IPS-11a (cell line): ENCODE measurements around the gene SCGB1D4.
"Not testable (repeated sequence)": the region's sequence is repeated elsewhere in the genome, so short reads cannot be mapped to it uniquely, and the experiment has no call there.

Source experiments
- H3K4me3 ChIP-seq: one replicate; pipeline ENCODE4 v1.5.1; 2013; ENCODE audit warnings: low read depth, low read length, control low read depth

The SCGB1D4 gene, protein sequence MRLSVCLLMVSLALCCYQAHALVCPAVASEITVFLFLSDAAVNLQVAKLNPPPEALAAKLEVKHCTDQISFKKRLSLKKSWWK

DNA sequence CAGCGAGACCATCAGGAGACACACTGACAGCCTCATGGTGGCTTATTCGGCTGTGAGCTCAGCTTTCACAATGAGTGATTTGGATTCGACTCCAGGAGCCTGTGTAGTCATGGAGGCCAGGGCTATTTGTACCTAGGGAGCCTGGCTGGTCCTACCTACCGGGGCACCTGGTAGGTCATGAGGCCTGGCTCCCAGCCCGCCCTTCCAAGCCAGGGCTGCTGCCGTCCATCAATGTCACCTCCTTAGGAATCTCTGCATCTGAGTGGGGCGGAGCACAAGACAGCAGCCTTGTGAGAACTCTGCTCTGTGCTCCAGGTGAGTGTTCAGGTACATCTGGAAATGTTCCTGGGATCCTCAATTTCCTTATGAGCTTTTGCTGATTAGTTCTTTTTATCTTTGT lies at the start of gene SCGB1D4:
TSS of gene SCGB1D4 (minus strand) at position 101 of the 400 bp plus-strand sequence. CDS start at position 36, 65 bp downstream.
- H3K4me3 ChIP-seq = no peak within 1 kb of the TSS

DNA sequence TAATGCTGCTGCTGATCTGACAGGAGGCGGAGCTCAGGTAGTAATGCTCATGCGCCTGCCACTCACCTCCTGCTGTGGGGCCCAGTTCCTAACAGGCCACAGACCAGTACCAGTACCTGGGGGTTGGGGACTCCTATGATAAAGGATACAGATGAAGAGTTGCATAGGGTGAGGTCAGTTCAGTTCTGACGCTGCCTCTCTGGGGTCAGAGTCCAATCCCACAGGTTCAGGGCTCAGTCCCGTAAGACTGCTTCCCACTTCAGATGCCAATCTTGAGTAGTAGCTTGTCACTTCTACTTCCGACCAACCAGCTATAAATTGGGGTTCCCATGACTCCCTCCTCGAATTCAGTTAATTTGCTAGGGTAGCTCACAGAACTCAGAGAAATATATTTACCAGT lies 47.0 kb upstream of the SCGB1D4 start:
- H3K4me3 ChIP-seq = no peak overlapping the region

DNA sequence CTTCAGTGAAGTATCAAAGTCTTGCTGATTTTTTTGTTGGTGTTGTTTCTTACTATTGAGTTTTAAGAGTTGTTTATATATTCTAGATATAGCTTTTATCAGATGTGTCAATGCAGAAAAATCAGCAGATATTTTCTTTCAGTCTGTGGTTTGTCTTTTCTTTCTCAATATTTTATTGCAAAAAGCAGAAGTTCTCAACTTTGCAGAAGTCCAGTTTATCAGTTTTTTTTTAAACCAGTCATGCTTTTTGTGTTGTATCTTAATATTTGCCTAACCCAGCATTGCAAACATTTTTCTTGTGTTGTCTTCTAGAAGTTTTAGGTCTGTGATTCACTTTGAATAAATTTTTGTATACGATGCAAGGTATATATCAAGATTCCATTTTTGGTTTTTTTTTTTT lies 45.3 kb upstream of the SCGB1D4 start:
- H3K4me3 ChIP-seq = no peak overlapping the region

DNA sequence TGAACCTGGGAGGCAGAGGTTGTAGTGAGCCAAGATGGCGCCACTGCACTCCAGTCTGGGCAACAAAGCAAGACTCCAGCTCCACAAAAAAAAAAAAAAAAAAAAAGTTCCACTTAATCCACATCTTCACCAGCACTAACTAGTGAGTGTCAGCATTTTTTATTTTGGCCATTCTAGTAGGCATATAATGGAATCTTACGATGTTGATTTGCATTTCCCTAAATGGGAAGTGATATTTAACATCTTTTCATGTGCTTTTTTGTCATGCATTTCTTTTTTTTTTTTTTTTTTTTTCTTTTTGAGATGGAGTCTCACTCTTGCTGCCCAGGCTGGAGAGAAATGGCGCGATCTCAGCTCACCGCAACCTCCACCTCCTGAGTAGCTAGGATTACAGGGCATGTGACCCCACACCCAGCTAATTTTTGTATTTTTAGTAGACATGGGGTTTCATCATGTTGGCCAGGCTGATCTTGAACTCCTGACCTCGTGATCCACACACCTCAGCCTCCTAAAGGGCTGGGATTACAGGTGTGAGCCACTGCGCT lies 44.8 kb upstream of the SCGB1D4 start:
- not testable (repeated sequence) for H3K4me3 ChIP-seq

DNA sequence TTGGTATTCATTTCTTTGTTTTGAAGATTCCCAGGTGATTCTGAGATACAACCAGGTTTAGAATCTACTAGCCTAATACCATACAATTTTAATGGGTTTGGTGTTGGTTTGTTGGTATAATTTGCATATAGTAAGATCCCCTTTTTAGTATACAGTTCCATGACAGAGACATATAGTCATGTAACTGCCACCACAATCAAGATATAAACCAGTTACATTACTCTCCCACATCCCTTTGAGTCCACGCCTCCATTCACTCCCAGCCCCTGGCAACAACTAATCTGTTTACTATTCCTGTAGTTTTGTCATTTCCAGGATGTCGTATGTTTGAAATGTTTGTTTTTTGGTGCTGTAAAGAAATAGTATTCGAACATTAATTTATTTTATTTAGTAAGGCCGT lies 42.7 kb upstream of the SCGB1D4 start:
- H3K4me3 ChIP-seq = no peak overlapping the region

DNA sequence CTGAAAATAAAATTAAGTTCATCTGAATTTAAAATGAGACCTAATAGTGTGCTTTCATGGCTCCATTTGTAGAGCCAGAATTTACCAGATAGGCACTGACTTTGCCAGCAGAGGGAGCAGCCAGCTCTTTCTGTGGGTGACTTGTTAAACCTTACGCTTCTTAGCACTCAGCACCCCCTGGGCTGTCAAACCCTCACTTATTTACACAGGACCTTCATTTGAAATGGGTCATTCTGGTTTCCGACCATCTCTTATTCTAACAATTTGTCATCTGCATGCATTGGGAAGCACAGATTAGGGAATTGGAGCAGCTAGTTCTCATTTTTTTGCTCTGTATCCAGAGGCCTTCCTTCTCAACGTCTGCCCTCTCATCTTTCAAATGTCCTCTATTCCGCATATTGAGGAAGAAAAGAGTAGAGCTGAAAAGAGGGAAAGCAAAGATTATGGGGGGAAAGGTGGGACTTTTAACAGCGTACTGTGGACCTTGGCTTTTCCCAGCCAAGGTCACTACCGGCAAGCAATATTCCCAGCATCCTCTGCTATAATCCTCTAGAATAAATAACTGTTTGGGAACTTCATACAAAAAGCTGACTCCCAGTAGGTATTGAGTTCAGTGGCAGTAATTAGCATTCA lies 41.5 kb upstream of the SCGB1D4 start:
- H3K4me3 ChIP-seq = no peak overlapping the region

DNA sequence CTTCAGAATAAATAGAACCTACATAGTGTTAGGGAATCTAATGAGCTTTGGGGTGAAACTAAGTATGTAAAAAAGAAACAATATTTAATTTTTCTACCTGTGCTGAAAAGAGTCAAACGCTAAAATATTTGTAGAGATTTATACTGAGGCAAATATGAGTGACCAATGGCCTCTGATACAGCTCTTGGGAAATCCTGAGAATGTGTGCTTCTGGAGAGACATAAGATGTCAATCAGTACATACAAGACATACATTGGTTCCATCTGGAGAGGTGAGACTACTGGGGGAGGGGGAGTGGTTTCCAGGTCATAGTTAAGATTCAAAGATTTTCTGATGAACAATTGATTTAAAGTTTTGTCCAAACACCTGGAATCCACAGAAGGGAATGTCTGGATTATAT lies 39.3 kb upstream of the SCGB1D4 start:
- peak overlapping the region; percentile 78 for H3K4me3 ChIP-seq

DNA sequence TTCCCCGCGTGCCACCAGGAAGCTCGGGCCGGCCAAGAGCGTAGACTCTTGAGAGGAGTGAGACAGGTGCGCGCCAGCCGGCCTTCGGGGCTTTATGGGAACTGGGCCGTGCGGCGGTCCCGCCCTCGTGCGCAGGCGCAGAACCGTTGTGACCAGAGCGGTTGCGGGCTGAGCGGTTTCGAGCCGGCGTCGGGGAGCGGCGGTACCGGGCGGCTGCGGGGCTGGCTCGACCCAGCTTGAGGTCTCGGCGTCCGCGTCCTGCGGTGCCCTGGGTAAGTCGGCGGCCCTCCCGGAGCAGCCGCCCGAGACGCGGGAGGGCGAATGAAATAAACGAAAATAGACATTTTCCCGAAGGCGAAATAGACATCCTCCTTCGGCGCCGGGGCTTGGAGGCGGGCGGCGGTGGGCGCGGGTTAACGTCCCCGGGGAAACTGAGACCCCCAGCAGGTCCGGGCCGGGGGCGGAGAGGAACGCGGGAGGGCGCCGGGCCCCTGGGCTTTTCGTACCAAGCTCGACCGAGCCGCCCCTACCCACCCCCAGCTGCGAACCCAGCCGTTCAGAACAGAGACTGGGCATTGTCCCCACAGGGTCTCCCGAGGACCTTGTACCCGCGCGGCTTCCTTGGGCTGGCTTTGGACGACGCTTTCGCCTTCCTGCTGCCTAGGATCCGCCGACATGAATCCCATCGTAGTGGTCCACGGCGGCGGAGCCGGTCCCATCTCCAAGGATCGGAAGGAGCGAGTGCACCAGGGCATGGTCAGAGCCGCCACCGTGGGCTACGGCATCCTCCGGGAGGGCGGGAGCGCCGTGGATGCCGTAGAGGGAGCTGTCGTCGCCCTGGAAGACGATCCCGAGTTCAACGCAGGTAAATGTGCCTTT lies 38.7 kb upstream of the SCGB1D4 start, which contains the start of gene ASRGL1:
TSS of gene ASRGL1 (plus strand) at position 146 of the 879 bp plus-strand sequence. CDS start at position 676, 530 bp downstream.
- H3K4me3 ChIP-seq = peak within 1 kb of the TSS; percentile 78

DNA sequence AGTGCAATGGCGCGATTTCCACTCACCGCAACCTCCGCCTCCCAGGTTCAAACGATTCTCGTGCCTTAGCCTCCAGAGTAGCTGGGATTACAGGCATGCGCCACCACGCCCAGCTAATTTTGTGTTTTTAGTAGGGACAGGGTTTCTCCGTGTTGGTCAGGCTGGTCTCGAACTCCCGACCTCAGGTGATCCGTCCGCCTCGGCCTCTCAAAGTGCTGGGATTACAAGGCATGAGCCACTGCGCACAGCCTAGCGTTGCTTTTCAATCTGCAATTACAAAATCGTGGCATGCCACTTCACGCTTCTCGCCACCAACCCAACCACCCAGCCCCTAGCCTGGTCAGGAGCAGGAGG lies 38.1 kb upstream of the SCGB1D4 start:
- H3K4me3 ChIP-seq = peak overlapping the region; percentile 13

DNA sequence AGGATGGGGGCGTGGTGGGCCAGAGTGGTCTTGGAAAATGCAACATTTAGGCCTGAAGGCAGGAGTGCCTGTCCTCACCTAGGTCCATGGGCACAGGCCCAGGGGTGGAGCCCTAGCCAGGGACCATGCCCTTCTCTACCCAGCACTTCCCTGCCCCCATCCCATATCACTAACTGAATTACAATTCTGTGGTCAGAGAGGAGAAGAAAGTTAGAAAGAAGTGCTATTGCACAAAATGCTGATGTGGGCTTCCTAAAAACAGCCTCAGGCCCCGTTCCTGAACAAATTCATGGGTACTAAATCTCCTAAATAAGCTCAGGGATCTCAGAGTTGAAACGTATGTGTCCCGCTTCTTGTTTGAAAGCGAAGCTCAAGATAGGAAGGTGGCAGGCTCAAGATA lies 34.9 kb upstream of the SCGB1D4 start:
- H3K4me3 ChIP-seq = no peak overlapping the region

DNA sequence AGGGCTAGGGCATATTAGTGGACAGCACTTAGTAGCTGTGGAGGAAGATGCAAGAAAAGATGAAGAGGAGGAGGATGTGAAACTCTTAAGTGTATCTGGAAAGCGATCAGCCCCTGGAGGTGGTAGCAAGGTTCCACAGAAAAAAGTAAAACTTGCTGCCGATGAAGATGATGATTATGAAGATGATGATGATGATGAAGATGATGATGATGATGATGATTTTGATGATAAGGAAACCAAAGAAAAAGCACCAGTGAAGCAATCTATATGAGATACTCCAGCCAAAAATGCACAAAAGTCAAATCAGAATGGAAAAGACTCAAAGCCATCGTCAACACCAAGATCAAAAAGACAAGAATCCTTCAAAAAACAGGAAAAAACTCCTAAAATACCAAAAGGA lies 32.4 kb upstream of the SCGB1D4 start:
- not testable (repeated sequence) for H3K4me3 ChIP-seq

DNA sequence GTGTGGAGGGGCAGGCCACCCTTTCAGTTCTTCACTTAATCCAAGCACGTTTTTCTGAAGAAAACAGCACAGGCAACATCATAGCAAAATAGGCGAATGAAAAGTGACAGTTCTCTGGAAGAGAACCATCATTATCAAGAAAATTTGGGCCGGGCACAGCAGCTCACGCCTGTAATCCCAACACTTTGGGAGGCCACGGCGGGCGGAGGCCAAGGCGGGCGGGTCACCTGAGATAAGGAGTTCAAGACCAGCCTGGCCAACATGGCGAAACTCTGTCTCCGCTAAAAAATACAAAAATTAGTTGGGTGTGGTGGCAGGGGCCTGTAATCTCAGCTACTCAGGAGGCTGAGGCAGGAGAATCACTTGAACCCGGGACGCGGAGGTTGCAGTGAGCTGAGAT lies 28.7 kb upstream of the SCGB1D4 start:
- H3K4me3 ChIP-seq = not testable (repeated sequence)

DNA sequence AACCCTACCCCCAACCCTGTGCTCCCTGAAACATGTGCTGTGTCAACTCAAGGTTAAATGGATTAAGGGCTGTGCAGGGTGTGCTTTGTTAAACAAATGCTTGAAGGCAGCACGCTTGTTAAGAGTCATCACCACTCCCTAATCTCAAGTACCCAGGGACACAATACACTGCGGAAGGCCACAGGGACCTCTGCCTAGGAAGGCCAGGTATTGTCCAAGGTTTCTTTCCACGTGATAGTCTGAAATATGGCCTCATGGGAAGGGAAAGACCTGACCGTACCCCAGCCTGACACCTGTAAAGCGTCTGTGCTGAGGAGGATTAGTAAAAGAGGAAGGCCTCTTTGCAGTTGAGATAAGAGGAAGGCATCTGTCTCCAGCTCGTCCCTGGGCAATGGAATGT lies 27.8 kb upstream of the SCGB1D4 start:
- H3K4me3 ChIP-seq = not testable (repeated sequence)

DNA sequence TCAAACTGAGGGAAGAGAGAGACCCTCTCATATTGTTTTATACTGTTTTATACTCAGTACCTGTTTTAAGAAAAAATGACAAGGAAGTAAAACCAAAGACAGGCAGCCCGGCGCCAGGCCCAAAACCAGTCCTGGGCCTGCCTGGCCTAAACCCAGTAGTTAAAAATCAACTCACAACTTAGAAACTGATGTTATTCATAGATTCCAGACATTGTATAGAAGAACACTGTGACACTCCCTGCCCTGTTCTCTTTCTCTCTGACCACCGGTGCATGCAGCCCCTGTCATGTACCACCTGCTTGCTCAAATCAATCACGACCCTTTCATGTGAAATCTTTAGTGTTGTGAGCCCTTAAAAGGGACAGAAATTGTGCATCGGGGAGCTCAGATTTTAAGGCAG lies 26.9 kb upstream of the SCGB1D4 start:
- H3K4me3 ChIP-seq = not testable (repeated sequence)

DNA sequence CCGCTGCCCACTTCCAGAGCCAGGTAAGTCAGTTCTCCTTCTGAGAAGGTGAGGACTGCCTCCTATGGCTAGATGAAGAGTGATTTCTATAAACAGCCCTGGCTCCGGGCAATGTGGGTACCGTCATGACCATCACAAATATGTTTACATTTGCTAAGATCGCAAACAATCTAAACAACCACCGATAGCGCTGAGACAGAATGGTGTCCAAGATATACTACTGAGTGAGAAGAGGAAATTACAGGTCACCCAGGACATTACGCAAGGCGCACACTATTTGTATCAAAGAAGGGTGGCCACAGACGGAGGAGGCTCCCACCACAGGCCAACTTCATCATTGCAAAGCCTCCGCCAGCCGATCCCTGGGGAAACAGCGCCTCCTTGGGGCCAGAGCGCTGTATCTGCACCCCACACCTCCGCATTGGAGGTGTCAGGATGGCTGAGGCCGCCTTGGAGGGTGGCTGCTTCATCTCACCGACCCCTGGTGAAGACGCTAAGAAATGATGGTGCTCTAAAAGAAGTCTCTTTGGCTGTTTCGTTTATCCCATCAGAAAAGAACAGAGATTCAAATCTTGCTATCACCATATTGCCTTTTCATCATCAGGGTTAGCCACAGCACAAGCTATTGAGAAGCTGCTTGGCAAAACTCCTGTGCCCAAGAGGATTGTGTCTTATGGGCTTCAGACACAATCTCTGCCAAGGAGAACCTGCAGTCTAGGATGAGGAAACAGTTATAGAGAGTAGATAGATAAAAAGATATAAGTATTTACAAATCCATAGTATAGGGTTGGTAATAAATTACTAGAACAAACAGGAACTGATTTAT lies 26.1 kb upstream of the SCGB1D4 start:
- H3K4me3 ChIP-seq = no peak overlapping the region

DNA sequence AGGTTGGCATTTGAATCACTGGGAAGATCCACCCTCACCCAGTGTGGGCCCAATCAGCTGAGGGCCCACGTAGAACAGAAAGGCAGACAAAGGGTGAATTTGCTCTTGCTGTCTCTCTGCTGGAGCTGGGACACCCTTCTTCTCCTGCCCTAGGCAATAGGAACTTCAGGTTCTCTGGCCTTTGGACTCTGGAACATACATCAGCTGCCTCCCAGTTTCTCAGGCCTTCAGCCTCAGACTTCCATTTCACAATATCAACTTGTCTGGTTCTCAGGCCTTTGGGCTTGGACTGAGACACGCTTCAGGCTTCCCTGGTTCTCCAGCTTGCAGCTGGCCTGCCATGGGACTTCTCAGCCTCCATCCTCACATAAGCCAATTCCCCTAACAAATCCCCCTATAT lies 23.6 kb upstream of the SCGB1D4 start:
- H3K4me3 ChIP-seq = no peak overlapping the region

DNA sequence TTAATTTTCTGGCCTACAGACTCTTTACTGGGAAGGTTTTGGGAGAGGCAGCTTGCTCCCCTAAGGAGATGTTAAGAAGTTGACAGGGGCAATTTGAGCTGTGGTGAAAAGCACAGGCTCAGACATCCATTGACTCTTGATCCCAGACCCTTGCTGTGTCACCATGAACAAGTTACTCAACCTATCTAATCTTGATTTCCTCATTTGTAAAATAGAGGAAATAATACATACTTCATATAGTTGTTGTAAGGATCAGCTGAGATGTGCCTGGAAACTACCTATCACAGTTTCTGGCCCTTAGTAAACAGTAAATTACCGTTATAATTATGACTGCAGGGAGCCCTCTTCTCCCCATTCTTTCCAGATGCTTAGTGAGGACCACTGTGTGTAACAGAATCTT lies 16.6 kb upstream of the SCGB1D4 start:
- no peak overlapping the region for H3K4me3 ChIP-seq

DNA sequence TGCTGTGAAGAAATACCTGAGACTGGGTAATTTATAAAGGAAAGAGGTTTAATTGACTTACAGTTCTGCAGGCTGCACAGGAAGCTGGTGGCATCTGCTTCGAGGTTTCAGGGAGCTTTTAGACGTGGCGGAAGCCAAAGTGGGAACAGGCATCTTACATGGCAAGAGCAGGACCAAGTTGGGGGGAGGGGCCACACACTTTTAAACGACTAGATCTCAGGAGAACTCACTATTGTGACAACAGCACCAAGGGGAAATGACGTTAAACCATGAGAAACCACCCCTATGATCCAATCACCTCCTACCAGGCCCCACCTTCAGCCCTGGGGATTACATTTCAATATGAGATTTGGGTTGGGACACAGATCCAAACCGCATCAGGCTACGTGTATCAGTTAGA lies 11.1 kb upstream of the SCGB1D4 start:
- no peak overlapping the region for H3K4me3 ChIP-seq

DNA sequence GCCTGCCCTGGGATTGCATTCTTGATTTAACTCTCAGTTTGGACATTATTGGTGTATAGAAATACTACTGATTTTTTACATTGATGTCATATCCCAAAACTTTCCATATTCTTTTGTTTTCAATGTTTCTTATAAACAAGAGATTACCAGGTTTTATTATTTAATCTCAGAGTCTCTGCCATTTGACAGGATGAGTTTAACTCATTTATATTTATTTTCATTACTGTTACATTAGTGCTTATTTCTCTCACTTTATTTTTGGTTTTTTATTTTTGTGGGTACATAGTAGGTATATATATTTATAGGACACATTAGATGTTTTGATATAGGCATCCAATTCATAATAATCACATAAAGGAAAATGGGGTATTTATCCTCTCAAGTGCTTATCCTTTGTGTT lies 9.1 kb upstream of the SCGB1D4 start:
- H3K4me3 ChIP-seq = no peak overlapping the region

DNA sequence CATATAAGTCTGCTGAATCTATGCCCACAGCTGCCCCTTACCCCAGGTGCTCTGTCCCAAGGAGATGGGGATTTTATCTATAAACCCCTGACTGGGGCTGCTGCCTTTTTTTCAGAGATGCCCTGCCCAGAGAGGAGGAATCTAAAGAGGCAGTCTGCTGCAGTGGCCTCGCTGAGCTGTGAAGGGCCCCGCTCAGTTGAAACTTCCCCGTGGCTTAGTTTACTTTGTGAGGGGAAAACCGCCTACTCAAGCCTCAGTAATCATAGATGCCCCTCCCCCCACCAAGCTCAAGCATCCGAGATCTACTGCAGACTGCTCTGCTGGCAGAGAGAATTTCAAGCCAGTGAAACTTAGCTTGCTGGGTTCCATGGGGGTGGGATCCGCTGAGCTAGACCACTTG lies 7.4 kb upstream of the SCGB1D4 start:
- no peak overlapping the region for H3K4me3 ChIP-seq

DNA sequence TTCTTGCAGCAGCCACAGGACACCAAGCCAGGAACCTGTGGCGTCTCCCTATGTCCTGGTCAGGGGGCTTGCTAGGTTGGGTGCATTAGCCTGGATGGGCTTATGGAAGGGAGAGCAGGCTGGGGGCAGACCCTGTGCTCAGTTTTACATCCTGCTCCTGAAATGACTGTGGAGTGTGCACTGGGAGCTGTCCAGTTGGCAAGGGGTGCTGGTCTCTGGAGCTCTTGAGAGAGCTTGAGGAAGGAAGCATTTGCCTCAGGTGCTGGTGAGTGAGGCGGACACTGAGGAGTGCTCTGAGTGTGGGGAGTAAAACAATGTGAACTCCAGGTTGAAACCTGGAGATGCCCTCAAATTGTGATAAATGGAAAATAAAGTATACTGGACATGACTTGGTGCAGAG lies 3.4 kb downstream of the SCGB1D4 start:
- no peak overlapping the region for H3K4me3 ChIP-seq
